Activated CD4-positive, alpha-beta T cell treated with anti-CD3 and anti-CD28 coated beads for 4 hours (primary cell): Measurements from ENCODE around the gene SRRD.

Experiments
- DNase-seq, 2 donors: peaks; one replicate each; pipeline ENCODE4 v3.0.0-alpha.2; 2020

The SRRD gene

DNA sequence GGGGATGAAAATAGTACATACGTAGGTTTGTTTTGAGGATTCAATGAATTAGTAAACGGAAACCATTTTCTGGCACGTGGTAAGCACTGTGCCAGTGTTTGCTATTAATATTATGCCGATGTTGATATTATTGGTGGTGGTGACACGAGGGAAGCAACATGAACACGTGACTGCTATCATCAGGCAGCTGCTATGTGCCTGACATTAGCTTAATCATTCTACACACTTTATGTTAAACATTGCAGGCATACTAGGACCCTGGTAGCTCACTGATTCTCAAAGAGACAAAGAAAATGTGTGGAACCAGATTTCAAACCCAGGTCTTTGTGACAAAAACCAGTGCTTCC is 656 bp downstream of the SRRD start:
- no peak for DNase-seq

- no peak for DNase-seq
These were observed 1.3 kb downstream of the SRRD start for GRCh38 chr22:26485013-26485412.

DNA sequence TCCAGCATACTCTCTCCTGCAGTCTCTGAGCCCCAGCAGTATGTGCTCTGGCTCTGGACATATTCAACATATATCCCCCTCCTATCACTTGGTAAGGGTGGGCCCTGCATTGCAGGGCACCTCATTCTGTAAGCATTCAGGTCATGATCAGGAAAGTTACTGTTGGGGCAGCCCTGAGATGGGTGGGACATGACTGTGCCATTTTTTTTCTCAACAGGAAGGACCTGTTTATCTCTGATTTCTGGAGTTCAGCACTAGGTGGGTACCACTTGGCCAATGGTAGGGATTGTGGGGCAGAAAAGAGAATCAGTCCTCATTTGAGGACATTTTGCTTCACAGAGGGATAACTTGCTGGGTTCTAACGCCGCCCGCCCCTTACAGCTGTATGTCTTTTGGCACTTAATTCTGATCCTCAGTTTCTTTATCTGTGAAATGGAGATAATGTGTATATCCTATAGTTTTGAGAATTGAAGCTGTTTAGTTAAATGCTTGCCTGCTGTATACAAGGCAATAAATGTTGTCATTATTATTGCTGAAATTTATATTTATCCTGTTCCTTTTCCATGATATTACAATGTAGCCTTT is 2.2 kb downstream of the SRRD start:
- DNase-seq, result no peak

GRCh38 chr22:26486394-26486793 is 2.7 kb downstream of the SRRD start:
- DNase-seq, result no peak

DNA sequence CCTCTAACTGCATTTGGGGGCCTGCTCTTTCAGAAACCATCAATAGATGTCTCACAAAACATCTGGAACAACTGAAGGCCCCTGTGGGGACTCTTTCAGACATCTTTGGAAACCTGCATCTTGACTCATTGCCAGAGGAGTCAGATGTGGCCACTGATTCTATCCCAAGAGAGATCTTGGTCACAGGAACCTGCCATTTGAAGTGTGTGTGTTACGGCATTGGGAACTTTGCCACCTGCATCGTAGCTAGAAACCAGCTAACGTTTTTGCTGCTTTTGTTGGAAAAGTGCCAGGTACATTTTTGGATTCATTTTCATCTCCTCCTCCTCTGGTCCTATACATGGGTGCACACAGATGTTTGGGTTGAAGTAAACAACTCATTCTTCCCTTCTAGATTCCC is 4.3 kb downstream of the SRRD start:
- DNase-seq, result no peak

DNA sequence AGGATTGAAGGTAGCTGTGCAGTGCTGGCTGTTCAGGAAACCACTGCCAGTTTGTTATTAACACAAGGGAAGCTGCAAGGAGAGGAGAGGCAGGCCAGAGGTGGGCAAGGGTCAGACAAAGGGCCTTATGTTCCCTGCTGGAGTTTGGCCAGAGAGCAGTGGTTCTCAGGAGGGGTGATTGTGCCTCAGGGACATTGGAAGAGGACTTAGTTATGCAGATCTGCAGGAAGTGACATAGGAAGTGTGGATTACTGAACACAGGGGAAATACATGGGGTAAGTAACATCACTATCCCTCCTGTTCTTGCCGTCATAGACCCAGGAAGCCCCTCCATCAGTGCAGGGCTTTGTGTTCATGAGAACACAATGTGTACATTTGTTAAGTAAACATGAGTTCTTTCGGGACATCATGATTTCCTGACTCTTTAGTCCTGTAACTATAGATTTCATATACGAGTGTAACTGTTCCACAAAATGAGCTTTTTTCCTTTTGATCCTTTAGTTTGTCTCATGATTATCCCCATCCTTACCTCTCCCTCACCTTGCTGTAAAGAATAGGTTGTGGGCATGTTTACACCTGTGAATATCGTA is 5.9 kb downstream of the SRRD start:
- no peak for DNase-seq

DNA sequence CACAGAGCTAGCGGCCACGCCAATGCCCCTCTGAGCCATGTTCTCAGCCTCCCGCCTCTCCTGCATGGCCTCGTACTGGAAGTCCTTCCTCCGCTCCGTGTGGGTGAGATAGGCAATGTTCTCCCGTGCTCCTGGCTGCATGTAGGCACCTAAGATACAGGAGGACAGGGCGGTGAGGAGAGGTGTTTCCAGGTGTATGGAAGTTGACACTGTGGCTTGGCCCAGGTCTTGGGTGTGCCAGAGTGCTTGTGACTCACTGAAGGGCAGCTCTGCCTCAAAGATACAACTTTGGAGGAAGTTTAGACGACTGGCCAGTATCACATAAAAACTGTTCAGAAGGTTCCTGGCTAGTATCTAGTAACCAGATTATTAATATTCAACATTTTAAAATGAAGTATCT is 8.5 kb downstream of the SRRD start:
- no peak for DNase-seq

DNA sequence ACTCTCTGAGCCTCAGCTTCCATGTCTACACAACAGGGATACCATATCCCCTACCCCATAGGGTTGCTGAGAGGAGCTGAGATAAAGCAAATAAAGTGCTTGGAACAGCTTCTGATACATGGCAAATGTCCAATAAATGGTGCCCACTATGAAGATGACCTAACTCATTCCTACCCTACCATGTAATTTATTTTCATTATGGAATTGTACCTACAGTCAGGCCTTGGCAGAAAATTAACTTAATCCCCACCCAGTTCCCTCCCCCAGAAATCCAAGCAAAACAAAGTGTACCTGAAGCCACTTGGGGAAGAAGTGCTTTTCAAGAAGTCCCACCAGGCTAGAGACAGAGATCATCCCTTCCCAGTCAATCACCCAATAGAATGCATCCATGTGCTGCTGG is 10.8 kb downstream of the SRRD start:
- no peak for DNase-seq

GRCh38 chr22:26496456-26496855 is 12.8 kb downstream of the SRRD start:
- no peak for DNase-seq

GRCh38 chr22:26499188-26499703 is 15.6 kb downstream of the SRRD start:
- DNase-seq, result no peak

GRCh38 chr22:26501996-26502395 is 18.3 kb downstream of the SRRD start:
- DNase-seq, result no peak

- DNase-seq, result peak; percentile 30 to 34
These were observed 19.2 kb downstream of the SRRD start for GRCh38 chr22:26502688-26503561.

- DNase-seq, result no peak
These were observed 20.1 kb downstream of the SRRD start for GRCh38 chr22:26503758-26504157.

- DNase-seq, result no peak
These were observed 24.5 kb downstream of the SRRD start for GRCh38 chr22:26508148-26508547.

- DNase-seq, result peak; percentile 84 to 89
These were observed 28.6 kb downstream of the SRRD start, which contains the start of gene TFIP11 for GRCh38 chr22:26512149-26512793. Gene TFIP11 (minus strand): TSS chr22:26512473. CDS start chr22:26510272, 2,201 bp downstream.

GRCh38 chr22:26513838-26514237 is 30.2 kb downstream of the SRRD start:
- DNase-seq, result no peak

- DNase-seq, result no peak
These were observed 30.9 kb downstream of the SRRD start for GRCh38 chr22:26514419-26515161.

GRCh38 chr22:26515931-26516330 is 32.3 kb downstream of the SRRD start:
- no peak for DNase-seq

DNA sequence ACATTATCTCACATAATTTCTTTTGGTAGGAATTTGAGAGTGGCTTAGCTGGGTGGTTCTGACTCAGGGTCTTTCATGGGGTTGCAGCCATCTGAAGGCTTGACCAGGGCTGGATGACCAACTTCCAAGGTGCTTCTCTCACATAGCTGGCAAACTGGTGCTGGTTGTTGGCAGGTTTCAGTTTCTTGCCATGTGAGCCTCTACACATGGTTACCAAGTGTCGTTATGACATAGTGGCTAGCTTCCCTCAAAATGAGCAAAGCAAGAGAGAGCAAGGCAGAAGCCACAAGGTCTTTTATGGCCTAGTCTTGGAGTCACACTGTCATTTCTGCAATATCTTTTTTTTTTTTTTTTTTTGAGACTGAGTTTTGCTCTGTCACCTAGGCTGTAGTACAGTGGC is 32.8 kb downstream of the SRRD start:
- DNase-seq, result no peak

DNA sequence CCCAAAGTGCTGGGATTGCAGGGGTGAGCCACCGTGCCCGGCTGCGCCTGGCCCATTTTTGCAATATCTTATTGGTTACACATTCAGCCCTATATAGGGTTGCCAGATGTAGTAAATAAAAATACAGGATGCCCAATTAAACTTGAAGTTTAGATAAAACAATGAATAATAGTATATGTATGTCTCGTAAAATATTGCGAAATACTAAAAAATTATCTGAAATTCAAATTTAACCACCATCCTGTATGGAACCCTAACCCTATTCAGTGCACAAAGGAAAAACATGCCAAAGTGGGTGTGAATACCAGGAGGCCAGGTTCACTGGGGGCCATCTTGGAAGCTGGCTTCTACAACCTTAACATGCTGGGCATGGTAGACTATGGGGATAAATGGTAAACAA is 33.8 kb downstream of the SRRD start:
- DNase-seq, result no peak

DNA sequence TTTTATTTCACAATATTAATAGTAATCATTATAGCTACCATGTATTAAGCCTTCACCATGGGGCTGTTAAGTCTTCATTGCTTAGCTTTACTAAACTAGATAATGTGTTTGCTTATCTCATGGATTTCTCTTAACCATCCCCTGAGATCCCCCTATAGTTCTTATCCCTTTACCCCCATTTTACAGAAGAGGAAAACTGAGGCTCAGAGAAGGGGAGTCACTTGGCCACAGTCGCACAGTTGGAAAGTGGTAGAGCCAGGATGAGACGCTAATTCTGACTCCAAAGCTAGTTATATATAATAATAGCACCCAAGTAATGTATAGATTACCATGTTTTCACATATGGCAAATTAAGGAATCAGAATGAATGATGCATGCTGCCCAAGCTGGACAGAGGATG is 38.3 kb downstream of the SRRD start:
- DNase-seq, result no peak

GRCh38 chr22:26522592-26522991 is 38.9 kb downstream of the SRRD start:
- no peak for DNase-seq

- no peak for DNase-seq
These were observed 41.2 kb downstream of the SRRD start for GRCh38 chr22:26524870-26525269.
